B cell (primary cell): ENCODE results near the gene CYYR1. TPM values are rescaled to one million over a fixed set of nuclear protein-coding genes. Genes with fewer than 3 reads are reported as not detected.

Source experiments
- ATAC-seq: fragments of 200-7000 bp; cut with Tn5 transposase; one replicate; pipeline ENCODE4 v1.10.0; 2021; ENCODE audit warnings: low read depth, mild to moderate bottlenecking, moderate number of reproducible peaks, moderate library complexity
- CTCF ChIA-PET: fragments of 350-600 bp; sonication (Branson Sonifier 250); formaldehyde crosslinking; loops from one replicate; lab custom pipeline; 2021; ENCODE audit warnings: antibody characterized with exemption, inconsistent platforms; lab: Charles Lee
- POLR2A ChIA-PET: fragments of 350-600 bp; sonication (Branson Sonifier 250); formaldehyde crosslinking; loops from one replicate; lab custom pipeline; 2021; ENCODE audit warnings: antibody characterized with exemption; lab: Charles Lee
- DNase-seq: peaks from one replicate; pipeline ENCODE4 v3.0.0; 2013
- H2AFZ ChIP-seq: 2 replicates; pipeline ENCODE4 v1.6.1; 2012; ENCODE audit warnings: mild to moderate bottlenecking, low read depth, low read length; ENCODE audit not compliant: insufficient read depth, poor library complexity, severe bottlenecking
- H3K27ac ChIP-seq, 2 donors: 1 replicate in 1 of 2; 2 replicates in 1 of 2; pipeline ENCODE4 v1.5.1; 2012 to 2013; ENCODE audit warnings: low read length in 2 of 2, mild to moderate bottlenecking in 2 of 2, moderate library complexity in 1 of 2
- H3K27me3 ChIP-seq, 4 experiments: fragments of 200-600 bp in 1 of 4; sonication (generic) in 1 of 4; replicated peaks in 1 of 4; 1 replicate in 2 of 4; 2 replicates in 2 of 4; pipeline versions ENCODE4 v1.6.1 to v1.7.0; 2013 to 2016; ENCODE audit warnings: low read length in 3 of 4, mild to moderate bottlenecking in 2 of 4, mixed read lengths in 1 of 4, moderate library complexity in 1 of 4; ENCODE audit not compliant: insufficient read depth in 4 of 4, control insufficient read depth in 3 of 4; ENCODE audit errors: control extremely low read depth in 1 of 4
- H3K36me3 ChIP-seq, 2 experiments: replicated peaks in 1 of 2; 1 replicate in 1 of 2; 2 replicates in 1 of 2; pipeline versions ENCODE4 v1.6.1 to v1.7.1; 2013; ENCODE audit warnings: low read length in 1 of 2; ENCODE audit not compliant: insufficient read depth in 2 of 2, control insufficient read depth in 1 of 2; ENCODE audit errors: control extremely low read depth in 1 of 2, extremely low read depth in 1 of 2
- H3K4me1 ChIP-seq, 2 donors: fragments of 200-600 bp in 1 of 2; sonication (generic) in 1 of 2; 1 replicate in 1 of 2; 2 replicates in 1 of 2; pipeline versions ENCODE4 v1.5.1 to v1.6.1; 2013 to 2017; ENCODE audit warnings: low read length in 2 of 2; ENCODE audit not compliant: control insufficient read depth in 2 of 2, insufficient read depth in 2 of 2
- H3K4me2 ChIP-seq: replicated peaks from 2 replicates; pipeline ENCODE3; 2012; ENCODE audit warnings: mild to moderate bottlenecking, low read depth, low read length; ENCODE audit not compliant: poor library complexity, severe bottlenecking
- H3K4me3 ChIP-seq, 5 experiments: fragments of 200-600 bp in 1 of 5; sonication (generic) in 1 of 5; 1 replicate in 3 of 5; 2 replicates in 2 of 5; pipeline versions ENCODE4 v1.5.1 to v1.7.0; 2011 to 2016; ENCODE audit warnings: low read length in 4 of 5, mild to moderate bottlenecking in 4 of 5, low read depth in 2 of 5, control low read depth in 1 of 5, moderate library complexity in 1 of 5; ENCODE audit not compliant: insufficient read depth in 1 of 5; ENCODE audit errors: control extremely low read depth in 1 of 5, extremely low read depth in 1 of 5
- H3K79me2 ChIP-seq: fragments of 200-600 bp; sonication (generic); one replicate; pipeline ENCODE4 v1.6.0; 2016; ENCODE audit warnings: low read length; ENCODE audit not compliant: control insufficient read depth, insufficient read depth
- H3K9ac ChIP-seq: fragments of 200-600 bp; sonication (generic); 2 replicates; pipeline ENCODE4 v1.6.1; 2017; ENCODE audit warnings: mild to moderate bottlenecking, low read length, moderate library complexity
- H3K9me3 ChIP-seq, 3 donors: one replicate each; pipeline versions ENCODE4 v1.6.1 to v1.7.1; 2013; ENCODE audit warnings: low read length in 2 of 3; ENCODE audit not compliant: control insufficient read depth in 2 of 3, insufficient read depth in 1 of 3; ENCODE audit errors: control extremely low read depth in 1 of 3
- H4K20me1 ChIP-seq: 2 replicates; pipeline ENCODE4 v1.6.0; 2012; ENCODE audit warnings: mild to moderate bottlenecking, low read length; ENCODE audit not compliant: insufficient read depth, control insufficient read depth, poor library complexity, severe bottlenecking
- H3K27ac Mint-ChIP-seq: one replicate; pipeline ENCODE4 v1.8.0; 2021; ENCODE audit warnings: mixed read lengths
- H3K27me3 Mint-ChIP-seq: one replicate; pipeline ENCODE4 v1.8.0; 2021; ENCODE audit warnings: mixed read lengths
- H3K4me1 Mint-ChIP-seq: one replicate; pipeline ENCODE4 v1.8.0; 2021; ENCODE audit warnings: mixed read lengths
- H3K4me3 Mint-ChIP-seq: one replicate; pipeline ENCODE4 v1.8.0; 2021; ENCODE audit warnings: mixed read lengths
- H3K9me3 Mint-ChIP-seq: one replicate; pipeline ENCODE4 v1.8.0; 2022; ENCODE audit warnings: mixed read lengths; ENCODE audit not compliant: insufficient read depth
- EZH2 ChIP-seq: IDR thresholded peaks from 2 replicates; pipeline ENCODE4 v1.6.1; 2012; ENCODE audit warnings: borderline replicate concordance, low read depth, mild to moderate bottlenecking, moderate library complexity, low read length; ENCODE audit not compliant: insufficient read depth, poor library complexity, severe bottlenecking
- WGBS: methylation state at CpG from one replicate; pipeline ENCODE4 v1.1.5; 2013; ENCODE audit warnings: missing lambda C conversion rate; ENCODE audit not compliant: insufficient coverage; 5-methylcytosine and 5-hydroxymethylcytosine counted together
- intact Hi-C: fragments of 100-400 bp; cut with micrococcal nuclease; formaldehyde crosslinking; loops from one replicate; pipeline ENCODE4 v1.10.0; 2022
- polyA minus RNA-seq: library from RNA; depleted of rRNA, polyadenylated mRNA; stranded (reverse); fragments of >200 nt; gene quantifications from 2 replicates; pipeline ENCODE4 v1.2.3, GENCODE V29; 2012
- polyA plus RNA-seq: library from polyadenylated mRNA; depleted of rRNA; stranded (reverse); fragments of >200 nt; gene quantifications from 2 replicates; pipeline ENCODE4 v1.2.3, GENCODE V29; 2012
- total RNA-seq, 2 donors: library from RNA; stranded (reverse); fragments of 120-200 nt in 1 of 2; gene quantifications; 1 replicate in 1 of 2; 2 replicates in 1 of 2; pipeline versions ENCODE4 v1.2.3 to v1.2.4, GENCODE V29; 2013 to 2022
- TF ChIP-seq, protein P1 (sequence below): fragments of 200-600 bp; IDR thresholded peaks from one replicate; pipeline ENCODE4 v1.8.0; 2022; ENCODE audit warnings: antibody characterized with exemption, mild to moderate bottlenecking

CYYR1 gene
- total RNA-seq: not detected in 2 replicates
- 0.21 TPM for total RNA-seq (2013)
- polyA plus RNA-seq: not detected in 2 replicates
- not detected in 2 replicates for polyA minus RNA-seq

DNA sequence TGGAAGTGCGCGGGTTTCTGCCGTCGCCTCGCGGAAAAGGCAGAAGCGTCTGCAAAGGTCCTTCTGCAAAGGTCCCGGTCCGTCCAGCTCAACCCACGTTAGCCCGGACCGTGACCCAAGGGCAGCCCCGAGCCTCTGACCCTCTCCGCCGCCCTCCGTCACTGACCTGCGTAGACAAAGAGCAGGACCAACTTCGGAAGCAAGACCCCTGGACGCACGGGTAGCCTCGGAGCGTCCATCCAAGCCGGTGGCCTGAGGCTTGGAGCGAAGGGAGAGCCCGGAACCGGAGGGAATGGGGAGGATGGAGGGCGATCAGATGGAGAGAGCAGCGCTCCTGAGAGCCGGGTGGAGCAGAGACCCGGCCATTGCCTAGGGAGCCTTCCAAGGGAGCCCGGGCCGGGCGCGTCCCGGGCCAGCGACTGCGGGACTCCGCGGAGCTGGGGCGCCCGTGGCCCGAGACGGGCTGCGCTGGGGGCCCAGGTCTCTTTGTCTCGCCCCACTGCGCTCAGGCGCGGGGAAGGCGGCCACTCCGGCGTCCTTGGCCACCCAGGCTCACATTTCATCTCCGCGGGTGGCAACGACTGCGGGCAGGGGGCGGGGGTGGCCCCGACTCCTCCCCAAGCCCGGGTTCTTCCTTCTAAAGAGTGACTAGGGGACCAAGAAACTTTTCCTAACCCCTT, at the start of gene CYYR1:
Gene CYYR1 (minus strand): TSS at position 585 of the 680 bp plus-strand sequence. CDS start 346 bp downstream, at position 239.
- CTCF ChIA-PET: no interaction called here
- Histone ChIP-seq H4K20me1 (no peaks in the 10 kb centered on the region), H3K9me3 (peaks cover 2 to 9% (median 2%) of the 10 kb centered on the region in 3 donors), H3K36me3 (no peaks in the 10 kb centered on the region), H2AFZ (peak within 1 kb of the TSS; percentile 32), H3K27ac (no peak within 1 kb of the TSS), H3K27me3 (peaks cover 0 to 3% (median 2%) of the 10 kb centered on the region in 4 experiments), H3K9ac (no peak within 1 kb of the TSS), H3K4me3 (no peak within 1 kb of the TSS), H3K4me2 (peak within 1 kb of the TSS; percentile 27), H3K79me2 (no peaks in the 10 kb centered on the region), H3K4me1 (peaks cover 0 to 3% of the 10 kb centered on the region in 2 donors)
- Mint-ChIP-seq H3K4me3 (peak within 1 kb of the TSS; percentile 52), H3K27ac (no peak within 1 kb of the TSS), H3K4me1 (no peaks in the 10 kb centered on the region), H3K27me3 (peaks cover 19% of the 10 kb centered on the region), H3K9me3 (peaks cover 5% of the 10 kb centered on the region)
- POLR2A ChIA-PET: no interaction called here
- intact Hi-C loops: no loop called here
- TF ChIP-seq, protein P1, sequence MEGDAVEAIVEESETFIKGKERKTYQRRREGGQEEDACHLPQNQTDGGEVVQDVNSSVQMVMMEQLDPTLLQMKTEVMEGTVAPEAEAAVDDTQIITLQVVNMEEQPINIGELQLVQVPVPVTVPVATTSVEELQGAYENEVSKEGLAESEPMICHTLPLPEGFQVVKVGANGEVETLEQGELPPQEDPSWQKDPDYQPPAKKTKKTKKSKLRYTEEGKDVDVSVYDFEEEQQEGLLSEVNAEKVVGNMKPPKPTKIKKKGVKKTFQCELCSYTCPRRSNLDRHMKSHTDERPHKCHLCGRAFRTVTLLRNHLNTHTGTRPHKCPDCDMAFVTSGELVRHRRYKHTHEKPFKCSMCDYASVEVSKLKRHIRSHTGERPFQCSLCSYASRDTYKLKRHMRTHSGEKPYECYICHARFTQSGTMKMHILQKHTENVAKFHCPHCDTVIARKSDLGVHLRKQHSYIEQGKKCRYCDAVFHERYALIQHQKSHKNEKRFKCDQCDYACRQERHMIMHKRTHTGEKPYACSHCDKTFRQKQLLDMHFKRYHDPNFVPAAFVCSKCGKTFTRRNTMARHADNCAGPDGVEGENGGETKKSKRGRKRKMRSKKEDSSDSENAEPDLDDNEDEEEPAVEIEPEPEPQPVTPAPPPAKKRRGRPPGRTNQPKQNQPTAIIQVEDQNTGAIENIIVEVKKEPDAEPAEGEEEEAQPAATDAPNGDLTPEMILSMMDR: no peak
- TF ChIP-seq EZH2: no peak
- WGBS: 13% methylated on average over 58 of the region's 58 CpGs
- DNase-seq: no peak
- ATAC-seq: no peak

DNA sequence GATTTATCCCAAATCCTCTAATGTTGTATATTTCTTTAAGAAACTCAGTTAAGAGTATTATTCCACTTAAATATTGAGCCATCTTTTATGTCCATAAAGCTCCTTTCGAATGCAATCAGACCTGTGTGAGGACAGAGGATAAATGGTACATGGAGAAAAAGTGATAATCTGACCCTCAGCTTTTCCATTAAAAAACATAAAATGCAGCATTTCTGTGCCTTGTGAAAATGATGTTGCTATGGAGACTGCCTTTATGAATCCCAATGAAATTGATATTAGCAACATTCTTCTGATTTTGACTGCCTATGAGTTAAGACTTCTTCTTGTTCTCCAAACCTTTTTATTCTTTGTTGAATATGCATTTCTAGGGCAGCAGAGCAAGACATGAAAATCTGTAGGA, 44.1 kb upstream of the CYYR1 start:
- no CpG with 5 or more reads among the region's 1 CpG for WGBS
- ChIA-PET POLR2A (no interaction called here), CTCF (no interaction called here)

More for the DNA sequence above, 44.1 kb upstream of the CYYR1 start:
- Mint-ChIP-seq H3K4me3 (no peak overlapping the region), H3K4me1 (no peaks in the 10 kb centered on the region), H3K9me3 (peaks cover 3% of the 10 kb centered on the region), H3K27ac (no peak overlapping the region), H3K27me3 (no peaks in the 10 kb centered on the region)
- Histone ChIP-seq H3K27ac (no peak overlapping the region), H3K36me3 (no peaks in the 10 kb centered on the region), H2AFZ (no peak overlapping the region), H3K4me2 (no peak overlapping the region), H3K9ac (no peak overlapping the region), H3K4me3 (no peak overlapping the region), H3K27me3 (no peaks in the 10 kb centered on the region), H3K9me3 (no peaks in the 10 kb centered on the region), H4K20me1 (no peaks in the 10 kb centered on the region), H3K79me2 (no peaks in the 10 kb centered on the region), H3K4me1 (no peaks in the 10 kb centered on the region)
- no peak for DNase-seq
- intact Hi-C loops: no loop called here
- no peak for ATAC-seq
- TF ChIP-seq, protein P1: no peak
- TF ChIP-seq EZH2: no peak
